Suprapubic skin (tissue), 3 donors: ENCODE data around the gene NLRP13.

ENCODE experiments used
- CTCF ChIP-seq, 2 donors: fragments of 200-600 bp in 1 of 2; fragments of 450-650 bp in 1 of 2; sonication (generic) in 1 of 2; IDR thresholded peaks; one replicate each; pipeline ENCODE4 v1.5.1; 2016 to 2019; ENCODE audit warnings: antibody characterized with exemption in 2 of 2, mild to moderate bottlenecking in 1 of 2, moderate library complexity in 1 of 2
- POLR2AphosphoS5 ChIP-seq, 3 donors: sonication (generic); formaldehyde crosslinking; IDR thresholded peaks; one replicate each; pipeline ENCODE4 v1.6.1; 2017; ENCODE audit warnings: antibody characterized with exemption in 3 of 3

- no peak for TF ChIP-seq CTCF (IDR thresholded peaks at IDR 0.05)
- TF ChIP-seq POLR2AphosphoS5 (IDR thresholded peaks at IDR 0.05), result no peak
Observed at GRCh38 chr19:55882626-55883025, 49.5 kb downstream of the NLRP13 start.
